Fibroblast of lung (primary cell): ENCODE measurements around the gene HSPA8.
"Not testable (repeated sequence)": the region's sequence is repeated elsewhere in the genome, so short reads cannot be mapped to it uniquely, and the experiment has no call there.

Experiments used
- EZH2 ChIP-seq: IDR thresholded peaks from 2 replicates; pipeline ENCODE4 v1.5.1; 2012; ENCODE audit warnings: low read length, control low read depth, mild to moderate bottlenecking; ENCODE audit errors: missing control alignments
- TF ChIP-seq, protein P1 (sequence below), 2 donors: IDR thresholded peaks in 1 of 2; conservative IDR thresholded peaks in 1 of 2; 1 replicate in 1 of 2; 2 replicates in 1 of 2; pipeline ENCODE4 v1.5.1; 2011 to 2012; ENCODE audit warnings: low read length in 2 of 2, control low read depth in 1 of 2, inconsistent platforms in 1 of 2, low read depth in 1 of 2, mild to moderate bottlenecking in 1 of 2

DNA sequence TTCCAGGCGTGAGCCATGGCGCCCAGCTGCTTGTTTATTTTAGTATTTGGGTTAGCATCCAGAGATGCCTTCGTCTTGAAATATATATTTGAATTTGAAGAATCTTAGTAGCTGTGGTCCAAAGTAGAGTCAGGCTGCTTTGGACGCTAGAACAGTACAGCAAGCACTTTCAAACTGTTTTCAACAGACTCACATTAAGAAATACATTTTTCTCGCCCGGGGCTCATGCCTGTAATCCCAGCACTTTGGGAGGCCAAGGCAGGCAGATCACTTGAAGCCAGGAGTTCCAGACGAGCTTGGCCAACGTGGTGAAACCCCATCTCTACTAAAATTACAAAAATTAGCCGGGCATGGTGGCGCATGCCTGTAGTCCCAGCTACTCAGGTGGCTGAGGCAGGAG, 27.0 kb upstream of the HSPA8 start:
- TF ChIP-seq, protein P1, sequence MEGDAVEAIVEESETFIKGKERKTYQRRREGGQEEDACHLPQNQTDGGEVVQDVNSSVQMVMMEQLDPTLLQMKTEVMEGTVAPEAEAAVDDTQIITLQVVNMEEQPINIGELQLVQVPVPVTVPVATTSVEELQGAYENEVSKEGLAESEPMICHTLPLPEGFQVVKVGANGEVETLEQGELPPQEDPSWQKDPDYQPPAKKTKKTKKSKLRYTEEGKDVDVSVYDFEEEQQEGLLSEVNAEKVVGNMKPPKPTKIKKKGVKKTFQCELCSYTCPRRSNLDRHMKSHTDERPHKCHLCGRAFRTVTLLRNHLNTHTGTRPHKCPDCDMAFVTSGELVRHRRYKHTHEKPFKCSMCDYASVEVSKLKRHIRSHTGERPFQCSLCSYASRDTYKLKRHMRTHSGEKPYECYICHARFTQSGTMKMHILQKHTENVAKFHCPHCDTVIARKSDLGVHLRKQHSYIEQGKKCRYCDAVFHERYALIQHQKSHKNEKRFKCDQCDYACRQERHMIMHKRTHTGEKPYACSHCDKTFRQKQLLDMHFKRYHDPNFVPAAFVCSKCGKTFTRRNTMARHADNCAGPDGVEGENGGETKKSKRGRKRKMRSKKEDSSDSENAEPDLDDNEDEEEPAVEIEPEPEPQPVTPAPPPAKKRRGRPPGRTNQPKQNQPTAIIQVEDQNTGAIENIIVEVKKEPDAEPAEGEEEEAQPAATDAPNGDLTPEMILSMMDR (conservative IDR thresholded peaks at IDR 0.05 in 1 of 2, IDR thresholded peaks at IDR 0.05 in 1 of 2; ENCODE audit: low read depth in 1 of 2, low read length in 2 of 2), result not testable (repeated sequence)
- TF ChIP-seq EZH2, result not testable (repeated sequence)
